Activated CD8-positive, alpha-beta memory T cell treated with anti-CD3 and anti-CD28 coated beads, Interleukin-2, amount 50 U/mL, for 1 hour (primary cell): ENCODE measurements around the gene OR4D2.

Experiments
- DNase-seq: peaks from one replicate; pipeline ENCODE4 v3.0.0-alpha.2; 2020; ENCODE audit errors: extremely low read depth

The OR4D2 gene

GRCh38 chr17:58210922-58211321 lies 44.1 kb downstream of the OR4D2 start:
- no peak for DNase-seq

GRCh38 chr17:58215685-58216084 lies 48.9 kb downstream of the OR4D2 start:
- no peak for DNase-seq

GRCh38 chr17:58217766-58218165 lies 51.0 kb downstream of the OR4D2 start:
- no peak for DNase-seq

- peak; percentile 78 for DNase-seq
Observed at GRCh38 chr17:58219007-58219788, 52.4 kb downstream of the OR4D2 start, which contains the start of gene MKS1. Gene MKS1, minus strand, starts transcription at chr17:58219255. Its CDS starts 25 bp downstream, at chr17:58219230.

- no peak for DNase-seq
Observed at GRCh38 chr17:58219789-58220183, 53.0 kb downstream of the OR4D2 start.
